ENCODE measurements around the gene PLEKHG4B.

The PLEKHG4B gene

GRCh38 chr5:83029-83428, 8.9 kb upstream of the PLEKHG4B start:
- no peak for TF ChIP-seq CTCF (IDR thresholded peaks at IDR 0.05; ENCODE audit: insufficient read depth, missing control alignments)
- no peak for DNase-seq (ENCODE audit: insufficient read length, low spot score)
- FAIRE-seq, result no peak

GRCh38 chr5:85334-85995, 6.5 kb upstream of the PLEKHG4B start:
- DNase-seq (ENCODE audit: insufficient read length, low spot score), result no peak
- FAIRE-seq, result no peak
- TF ChIP-seq CTCF (IDR thresholded peaks at IDR 0.05; ENCODE audit: insufficient read depth, missing control alignments), result no peak

- FAIRE-seq, result no peak
- TF ChIP-seq CTCF (IDR thresholded peaks at IDR 0.05; ENCODE audit: insufficient read depth, missing control alignments), result no peak
- DNase-seq (ENCODE audit: insufficient read length, low spot score), result no peak
Observed at GRCh38 chr5:89337-90286, 2.4 kb upstream of the PLEKHG4B start.

- no peak for DNase-seq (ENCODE audit: insufficient read length, low spot score)
- no peak for FAIRE-seq
- TF ChIP-seq CTCF (IDR thresholded peaks at IDR 0.05; ENCODE audit: insufficient read depth, missing control alignments), result no peak
Observed at GRCh38 chr5:90590-91547, 1.1 kb upstream of the PLEKHG4B start.

GRCh38 chr5:92401-93220, 643 bp downstream of the PLEKHG4B start:
- DNase-seq (ENCODE audit: insufficient read length, low spot score) (no peak), FAIRE-seq (no peak)
- no peak for TF ChIP-seq CTCF (IDR thresholded peaks at IDR 0.05; ENCODE audit: insufficient read depth, missing control alignments)

Data from D721Med (cell line).